Transverse colon (tissue), 4 donors: ENCODE measurements around the gene VPS9D1. TPM values are rescaled to one million over a fixed set of nuclear protein-coding genes. Genes with fewer than 3 reads are reported as not detected.
A peak's percentile ranks its signal among the peaks of the same experiment; 100 is the strongest.

ENCODE experiments used
- DNase-seq: peaks from one replicate; pipeline ENCODE4 v3.0.0-alpha.2; 2019
- H3K27ac ChIP-seq, 4 donors: fragments of 200-600 bp; sonication (generic); 2 replicates each; pipeline ENCODE4 v1.5.1; 2016 to 2018; ENCODE audit warnings: inconsistent platforms in 4 of 4
- H3K27me3 ChIP-seq: fragments of 200-600 bp; sonication (generic); 2 replicates; pipeline ENCODE4 v1.5.1; 2017; ENCODE audit warnings: inconsistent platforms
- H3K36me3 ChIP-seq, 4 donors: fragments of 200-600 bp; sonication (generic); 2 replicates each; pipeline ENCODE4 v1.5.1; 2017 to 2019; ENCODE audit warnings: inconsistent platforms in 4 of 4
- H3K4me1 ChIP-seq, 4 donors: fragments of 200-600 bp; sonication (generic); 2 replicates each; pipeline ENCODE4 v1.5.1; 2017 to 2020; ENCODE audit warnings: inconsistent platforms in 4 of 4
- H3K4me3 ChIP-seq, 4 donors: fragments of 200-600 bp; sonication (generic); 1 replicate in 1 of 4; 2 replicates in 3 of 4; pipeline versions ENCODE4 v1.5.1 to v1.6.1; 2017 to 2019; ENCODE audit warnings: inconsistent platforms in 4 of 4
- H3K9me3 ChIP-seq, 2 donors: fragments of 200-600 bp; sonication (generic); 2 replicates each; pipeline ENCODE4 v1.5.1; 2017 to 2019; ENCODE audit warnings: inconsistent platforms in 2 of 2
- EP300 ChIP-seq: sonication (generic); formaldehyde crosslinking; IDR thresholded peaks from one replicate; pipeline ENCODE4 v1.6.1; 2017; ENCODE audit warnings: antibody characterized with exemption, low read depth
- POLR2A ChIP-seq: fragments of 450-650 bp; IDR thresholded peaks from one replicate; pipeline ENCODE4 v1.6.1; 2016; ENCODE audit warnings: antibody characterized with exemption, mild to moderate bottlenecking, moderate library complexity
- POLR2AphosphoS5 ChIP-seq, 3 donors: sonication (generic); formaldehyde crosslinking; IDR thresholded peaks; one replicate each; pipeline ENCODE4 v1.6.1; 2016; ENCODE audit warnings: antibody characterized with exemption in 3 of 3
- WGBS, 2 donors: methylation state at CpG; one replicate each; pipeline ENCODE4 v1.1.5; 2018; ENCODE audit warnings: low coverage in 1 of 2; 5-methylcytosine and 5-hydroxymethylcytosine counted together
- in situ Hi-C, 4 donors: fragments of 200-750 bp; cut with MboI; loops; one replicate each; pipeline versions ENCODE4 v1.15.0 to v1.15.1; 2017; ENCODE audit warnings: low sequenced_read_pairs in 3 of 4, low pct_ligation_motif_present in 1 of 4, low pct_unique_long_range_greater_than_20kb in 1 of 4
- intact Hi-C: fragments of 100-400 bp; cut with DNase I; formaldehyde crosslinking; loops from one replicate; pipeline ENCODE4 v1.15.1; 2023; ENCODE audit warnings: low total_unique reads
- total RNA-seq, 4 donors: library from RNA; depleted of rRNA; stranded (reverse); fragments of >200 nt; gene quantifications; one replicate each; pipeline ENCODE4 v1.1.0, GENCODE V29; 2016
- TF ChIP-seq, protein P1 (sequence below), 5 experiments: fragments of 200-600 bp in 3 of 5; fragments of 450-650 bp in 2 of 5; sonication (generic) in 3 of 5; IDR thresholded peaks; 1 replicate in 2 of 5; 2 replicates in 3 of 5; pipeline ENCODE4 v1.5.1; 2016 to 2017; ENCODE audit warnings: antibody characterized with exemption in 5 of 5, inconsistent platforms in 3 of 5, mild to moderate bottlenecking in 2 of 5, moderate library complexity in 1 of 5

VPS9D1 gene
- total RNA-seq, 4 donors from 2014 or later: 13.1 to 54.6 (median 18.8) TPM

DNA sequence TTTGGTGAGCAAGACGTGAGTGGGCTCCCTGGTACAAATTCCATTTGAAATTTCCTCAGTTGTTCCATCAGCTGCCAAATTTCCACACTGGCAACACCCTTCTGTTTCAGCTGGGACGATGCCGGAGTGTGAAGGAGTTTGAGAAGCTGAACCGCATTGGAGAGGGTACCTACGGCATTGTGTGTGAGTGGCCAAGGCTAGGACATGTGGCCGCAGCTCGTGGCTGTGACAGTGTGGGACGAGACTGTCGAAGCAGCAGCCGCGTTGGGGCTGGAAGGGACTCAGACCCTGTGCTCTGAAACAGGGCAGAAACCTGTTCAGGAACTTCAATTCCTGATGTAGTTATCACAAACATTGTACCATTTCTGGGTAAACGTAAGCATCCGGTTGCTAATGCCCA, 31.6 kb downstream of the VPS9D1 start:
- H3K4me1 ChIP-seq: peaks cover 6 to 26% (median 15%) of the 10 kb centered on the region in 4 donors
- in situ Hi-C loops (no loop called here), intact Hi-C loops (no loop called here)
- no peaks in the 10 kb centered on the region for H3K27me3 ChIP-seq
- no peak overlapping the region for H3K27ac ChIP-seq
- H3K36me3 ChIP-seq: peaks cover 0 to 22% (median 9%) of the 10 kb centered on the region in 4 donors
- no peak overlapping the region for H3K4me3 ChIP-seq
- DNase-seq: no peak
- H3K9me3 ChIP-seq: no peaks in the 10 kb centered on the region
- TF ChIP-seq, protein P1, sequence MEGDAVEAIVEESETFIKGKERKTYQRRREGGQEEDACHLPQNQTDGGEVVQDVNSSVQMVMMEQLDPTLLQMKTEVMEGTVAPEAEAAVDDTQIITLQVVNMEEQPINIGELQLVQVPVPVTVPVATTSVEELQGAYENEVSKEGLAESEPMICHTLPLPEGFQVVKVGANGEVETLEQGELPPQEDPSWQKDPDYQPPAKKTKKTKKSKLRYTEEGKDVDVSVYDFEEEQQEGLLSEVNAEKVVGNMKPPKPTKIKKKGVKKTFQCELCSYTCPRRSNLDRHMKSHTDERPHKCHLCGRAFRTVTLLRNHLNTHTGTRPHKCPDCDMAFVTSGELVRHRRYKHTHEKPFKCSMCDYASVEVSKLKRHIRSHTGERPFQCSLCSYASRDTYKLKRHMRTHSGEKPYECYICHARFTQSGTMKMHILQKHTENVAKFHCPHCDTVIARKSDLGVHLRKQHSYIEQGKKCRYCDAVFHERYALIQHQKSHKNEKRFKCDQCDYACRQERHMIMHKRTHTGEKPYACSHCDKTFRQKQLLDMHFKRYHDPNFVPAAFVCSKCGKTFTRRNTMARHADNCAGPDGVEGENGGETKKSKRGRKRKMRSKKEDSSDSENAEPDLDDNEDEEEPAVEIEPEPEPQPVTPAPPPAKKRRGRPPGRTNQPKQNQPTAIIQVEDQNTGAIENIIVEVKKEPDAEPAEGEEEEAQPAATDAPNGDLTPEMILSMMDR (IDR thresholded peaks at IDR 0.05): no peak
- TF ChIP-seq EP300 (no peak), POLR2AphosphoS5 (IDR thresholded peaks at IDR 0.05) (no peak), POLR2A (no peak)
- 84 to 94% methylated on average over 8 to 13 of the region's 13 CpGs for WGBS, 2 donors

DNA sequence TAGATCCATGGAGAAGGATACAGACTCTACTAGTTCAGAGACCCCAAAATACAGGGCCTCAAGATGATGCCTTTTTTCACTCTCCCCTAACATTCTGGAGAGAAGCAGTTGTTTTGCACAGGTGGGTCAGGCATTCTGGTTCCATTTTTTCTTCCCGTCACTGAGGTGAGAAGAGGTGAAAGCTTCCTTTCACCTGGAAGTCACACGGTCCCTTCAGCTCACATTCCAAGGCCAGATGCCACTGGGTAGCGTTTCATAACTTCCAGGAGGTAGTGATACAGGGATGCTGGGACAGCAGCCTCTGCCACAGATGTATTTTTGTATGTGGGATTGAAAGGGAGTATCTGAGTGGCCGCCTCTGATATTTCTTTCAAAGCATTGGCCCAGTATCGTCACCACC, 32.3 kb downstream of the VPS9D1 start:
- intact Hi-C loops: no loop called here
- TF ChIP-seq POLR2AphosphoS5 (IDR thresholded peaks at IDR 0.05) (no peak), POLR2A (no peak), EP300 (no peak)
- TF ChIP-seq, protein P1 (IDR thresholded peaks at IDR 0.05): no peak
- Histone ChIP-seq H3K36me3 (peaks cover 0 to 19% (median 9%) of the 10 kb centered on the region in 4 donors), H3K27me3 (no peaks in the 10 kb centered on the region), H3K9me3 (no peaks in the 10 kb centered on the region), H3K27ac (peak overlapping the region; percentile 93 to 97 (median 96)), H3K4me1 (peaks cover 6 to 26% (median 15%) of the 10 kb centered on the region in 4 donors), H3K4me3 (no peak overlapping the region)
- in situ Hi-C loops: no loop called here
- WGBS, 2 donors: 71 to 88% methylated on average over 5 of the region's 5 CpGs
- DNase-seq: no peak

DNA sequence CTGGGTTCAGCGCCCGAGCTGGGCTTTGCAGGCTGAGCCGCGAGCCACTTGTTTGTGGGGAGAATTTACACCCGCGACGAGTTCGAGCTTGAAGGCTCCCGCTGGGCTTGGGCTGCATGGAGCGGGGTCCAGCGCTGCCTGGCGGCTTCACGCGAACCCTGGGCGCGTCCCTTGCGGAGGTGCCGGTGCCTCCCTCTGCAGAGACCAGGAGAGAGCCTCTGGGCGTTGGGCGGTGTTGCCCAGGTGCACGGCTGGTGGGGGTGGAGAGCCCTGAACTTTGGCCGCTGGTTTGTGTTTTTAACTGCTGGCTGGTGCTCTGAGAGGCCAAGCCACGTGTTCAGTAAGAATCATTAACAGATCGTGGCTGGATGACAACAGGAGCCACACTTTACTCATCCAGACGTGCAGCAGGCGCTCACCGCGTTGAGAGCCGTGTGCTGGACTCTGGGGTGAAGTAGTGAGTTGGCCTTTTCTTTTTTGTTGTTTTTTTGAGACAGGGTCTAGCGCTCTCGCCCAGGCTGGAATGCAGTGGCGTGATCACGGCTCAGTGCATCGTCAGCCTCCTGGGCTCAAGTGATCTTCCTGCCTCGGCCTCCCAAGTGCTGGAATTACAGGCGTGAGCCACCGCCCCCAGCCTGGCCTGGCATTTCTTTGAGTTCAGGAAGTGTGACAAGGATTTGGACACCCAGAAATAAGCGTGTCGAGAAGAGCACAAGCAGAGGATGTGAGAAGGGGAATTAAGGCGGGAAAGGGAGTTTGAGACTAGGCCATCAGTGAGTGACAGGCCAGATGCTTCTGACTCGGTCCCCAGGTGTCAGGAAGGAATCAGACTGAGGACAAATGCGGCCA, 33.4 kb downstream of the VPS9D1 start:
- Histone ChIP-seq H3K36me3 (peaks cover 0 to 18% (median 6%) of the 10 kb centered on the region in 4 donors), H3K27me3 (no peaks in the 10 kb centered on the region), H3K9me3 (no peaks in the 10 kb centered on the region), H3K4me1 (peaks cover 6 to 26% (median 15%) of the 10 kb centered on the region in 4 donors), H3K4me3 (peak overlapping the region; percentile 58 to 94 (median 88)), H3K27ac (peak overlapping the region; percentile 93 to 97 (median 96))
- in situ Hi-C loops: no loop called here
- WGBS, 2 donors: 7 to 17% methylated on average over 9 to 33 of the region's 42 CpGs
- peak; percentile 90 for DNase-seq
- TF ChIP-seq, protein P1 (IDR thresholded peaks at IDR 0.05): no peak
- peak; percentile 24 to 94 (median 90) for TF ChIP-seq POLR2AphosphoS5 (IDR thresholded peaks at IDR 0.05)
- peak; percentile 86 for TF ChIP-seq POLR2A
- intact Hi-C loops: no loop called here

DNA sequence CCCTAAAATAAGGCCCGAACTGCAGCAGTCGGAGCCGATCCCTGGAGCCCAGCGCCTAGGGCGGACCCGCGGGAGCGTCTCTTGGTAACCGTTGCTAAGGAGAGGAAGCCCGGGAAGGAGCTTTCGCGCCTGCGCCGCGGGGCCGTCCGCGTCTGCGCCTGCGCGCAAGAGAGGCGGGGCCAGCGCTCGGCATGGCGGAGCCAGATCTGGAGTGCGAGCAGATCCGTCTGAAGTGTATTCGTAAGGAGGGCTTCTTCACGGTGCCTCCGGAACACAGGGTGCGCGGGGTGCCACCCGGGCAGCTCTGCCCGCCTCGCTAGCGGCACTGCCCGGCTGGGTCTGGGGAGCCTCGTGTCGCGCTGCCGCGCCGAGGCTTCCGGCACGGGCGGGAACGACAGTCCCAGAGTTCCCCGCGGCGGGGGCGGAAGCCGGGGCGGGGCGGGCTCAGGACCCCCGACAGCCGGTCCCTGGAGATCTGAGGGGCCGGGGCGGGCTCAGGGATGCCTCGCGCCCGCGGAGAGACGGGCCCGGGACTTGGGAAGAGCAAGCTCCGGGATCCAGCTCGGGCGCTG, 34.1 kb downstream of the VPS9D1 start, which contains the start of gene CDK10:
Gene CDK10, plus strand, starts transcription at position 170 of the 572 bp plus-strand sequence. Its CDS starts 22 bp downstream, at position 192.
- peak within 1 kb of the TSS; percentile 58 to 94 (median 88) for H3K4me3 ChIP-seq
- no peaks in the 10 kb centered on the region for H3K27me3 ChIP-seq
- peak; percentile 94 for DNase-seq
- 0% methylated on average over 38 of the region's 67 CpGs; no CpG with 5 or more reads in 1 of the 2 donors for WGBS, 2 donors
- peaks cover 6 to 26% (median 15%) of the 10 kb centered on the region in 4 donors for H3K4me1 ChIP-seq
- H3K9me3 ChIP-seq: no peaks in the 10 kb centered on the region
- in situ Hi-C loops (no loop called here), intact Hi-C loops (no loop called here)
- H3K27ac ChIP-seq: peak within 1 kb of the TSS; percentile 93 to 97 (median 96)
- H3K36me3 ChIP-seq: peaks cover 0 to 11% (median 3%) of the 10 kb centered on the region in 4 donors
- peak; percentile 88 to 97 (median 93) for TF ChIP-seq POLR2AphosphoS5 (IDR thresholded peaks at IDR 0.05)
- TF ChIP-seq, protein P1 (IDR thresholded peaks at IDR 0.05): peak in 1 of 5 experiments; percentile 18
- peak; percentile 77 for TF ChIP-seq POLR2A
- TF ChIP-seq EP300: no peak
